Loucy (cell line): ENCODE results near the gene PLCZ1.
"Not testable (repeated sequence)": the region's sequence is repeated elsewhere in the genome, so short reads cannot be mapped to it uniquely, and the experiment has no call there.

Experiments used
- H2AFZ ChIP-seq: fragments of 200-600 bp; sonication (generic); 2 replicates; pipeline ENCODE4 v1.6.0; 2016; ENCODE audit warnings: antibody characterized with exemption, mild to moderate bottlenecking, low read length, moderate library complexity
- H3F3A ChIP-seq: fragments of 200-600 bp; 2 replicates; pipeline ENCODE4 v1.6.0; 2016; ENCODE audit warnings: antibody characterized with exemption, low read depth, mild to moderate bottlenecking
- H3K27me3 ChIP-seq: fragments of 200-600 bp; sonication (generic); 2 replicates; pipeline ENCODE4 v1.6.1; 2014; ENCODE audit warnings: low read length, mild to moderate bottlenecking; ENCODE audit not compliant: insufficient read depth, poor library complexity, severe bottlenecking
- H3K36me3 ChIP-seq: fragments of 200-600 bp; sonication (generic); 2 replicates; pipeline ENCODE4 v1.6.1; 2016; ENCODE audit warnings: low read length; ENCODE audit not compliant: insufficient read depth
- H3K4me1 ChIP-seq: fragments of 200-600 bp; sonication (generic); 2 replicates; pipeline ENCODE4 v1.5.1; 2014; ENCODE audit warnings: low read length, mild to moderate bottlenecking; ENCODE audit not compliant: insufficient read depth, poor library complexity, severe bottlenecking
- H3K4me2 ChIP-seq: fragments of 200-600 bp; sonication (generic); 2 replicates; pipeline ENCODE4 v1.6.0; 2014; ENCODE audit warnings: antibody characterized with exemption, low read length, low read depth, mild to moderate bottlenecking; ENCODE audit not compliant: poor library complexity, severe bottlenecking
- H3K4me3 ChIP-seq: fragments of 200-600 bp; sonication (generic); 2 replicates; pipeline ENCODE4 v1.5.1; 2014; ENCODE audit warnings: low read length, mild to moderate bottlenecking, mixed read lengths; ENCODE audit not compliant: poor library complexity, severe bottlenecking
- H3K79me2 ChIP-seq: fragments of 200-600 bp; sonication (generic); 2 replicates; pipeline ENCODE4 v1.6.1; 2014; ENCODE audit warnings: low read length; ENCODE audit not compliant: insufficient read depth
- H3K9ac ChIP-seq: fragments of 200-600 bp; sonication (generic); 2 replicates; pipeline ENCODE4 v1.6.0; 2014; ENCODE audit warnings: mild to moderate bottlenecking, low read depth, low read length, moderate library complexity; ENCODE audit not compliant: poor library complexity, severe bottlenecking
- H3K9me2 ChIP-seq: fragments of 200-600 bp; sonication (generic); replicated peaks from 2 replicates; pipeline ENCODE4 v1.6.1; 2016; ENCODE audit warnings: low read depth, low read length, mixed read lengths
- H3K9me3 ChIP-seq: fragments of 200-600 bp; sonication (generic); 2 replicates; pipeline ENCODE4 v1.6.1; 2014; ENCODE audit warnings: mild to moderate bottlenecking, antibody characterized with exemption, low read length, low read depth; ENCODE audit not compliant: insufficient read depth
- H4K20me1 ChIP-seq: fragments of 200-600 bp; sonication (generic); 2 replicates; pipeline ENCODE4 v1.6.0; 2014; ENCODE audit warnings: antibody characterized with exemption, low read length, mild to moderate bottlenecking; ENCODE audit not compliant: insufficient read depth, poor library complexity, severe bottlenecking
- EZH2phosphoT487 ChIP-seq: fragments of 200-600 bp; IDR thresholded peaks from 2 replicates; pipeline ENCODE4 v1.6.1; 2018; ENCODE audit warnings: antibody characterized with exemption, mild to moderate bottlenecking, moderate library complexity, borderline replicate concordance
- TF ChIP-seq, protein P1 (sequence below): fragments of 200-600 bp; sonication (generic); conservative IDR thresholded peaks from 2 replicates; pipeline ENCODE4 v1.5.1; 2014; ENCODE audit warnings: mild to moderate bottlenecking, antibody characterized with exemption, low read length

PLCZ1 gene

DNA sequence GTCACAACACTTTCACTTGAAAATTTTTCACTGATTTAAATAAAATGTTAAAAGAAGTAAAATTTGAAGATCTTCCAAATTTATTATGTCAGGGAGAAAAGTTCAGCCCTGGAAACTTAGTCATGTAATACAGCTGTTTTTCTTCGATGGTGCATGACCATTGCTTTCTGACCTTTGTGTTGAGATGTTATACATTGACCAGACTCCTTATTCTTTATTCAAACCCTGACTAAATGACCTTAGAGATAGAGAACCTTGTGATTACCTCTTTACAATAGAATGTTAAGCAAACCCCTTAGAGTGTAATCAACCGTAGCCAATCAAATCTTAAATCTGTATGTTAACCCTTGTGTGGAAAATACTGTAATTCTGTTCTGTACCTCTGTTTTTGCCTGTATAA lies 34.5 kb downstream of the PLCZ1 start:
- no peaks in the 10 kb centered on the region for H3K79me2 ChIP-seq
- no peak overlapping the region for H2AFZ ChIP-seq
- H3F3A ChIP-seq = no peaks in the 10 kb centered on the region
- no peak overlapping the region for H3K4me2 ChIP-seq
- no peaks in the 10 kb centered on the region for H3K4me1 ChIP-seq
- H3K27me3 ChIP-seq = no peaks in the 10 kb centered on the region
- no peak overlapping the region for H3K4me3 ChIP-seq
- no peaks in the 10 kb centered on the region for H3K9me3 ChIP-seq
- no peaks in the 10 kb centered on the region for H3K36me3 ChIP-seq
- TF ChIP-seq, protein P1, sequence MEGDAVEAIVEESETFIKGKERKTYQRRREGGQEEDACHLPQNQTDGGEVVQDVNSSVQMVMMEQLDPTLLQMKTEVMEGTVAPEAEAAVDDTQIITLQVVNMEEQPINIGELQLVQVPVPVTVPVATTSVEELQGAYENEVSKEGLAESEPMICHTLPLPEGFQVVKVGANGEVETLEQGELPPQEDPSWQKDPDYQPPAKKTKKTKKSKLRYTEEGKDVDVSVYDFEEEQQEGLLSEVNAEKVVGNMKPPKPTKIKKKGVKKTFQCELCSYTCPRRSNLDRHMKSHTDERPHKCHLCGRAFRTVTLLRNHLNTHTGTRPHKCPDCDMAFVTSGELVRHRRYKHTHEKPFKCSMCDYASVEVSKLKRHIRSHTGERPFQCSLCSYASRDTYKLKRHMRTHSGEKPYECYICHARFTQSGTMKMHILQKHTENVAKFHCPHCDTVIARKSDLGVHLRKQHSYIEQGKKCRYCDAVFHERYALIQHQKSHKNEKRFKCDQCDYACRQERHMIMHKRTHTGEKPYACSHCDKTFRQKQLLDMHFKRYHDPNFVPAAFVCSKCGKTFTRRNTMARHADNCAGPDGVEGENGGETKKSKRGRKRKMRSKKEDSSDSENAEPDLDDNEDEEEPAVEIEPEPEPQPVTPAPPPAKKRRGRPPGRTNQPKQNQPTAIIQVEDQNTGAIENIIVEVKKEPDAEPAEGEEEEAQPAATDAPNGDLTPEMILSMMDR = no peak
- no peak for TF ChIP-seq EZH2phosphoT487
- no peaks in the 10 kb centered on the region for H4K20me1 ChIP-seq
- H3K9me2 ChIP-seq = no peaks in the 10 kb centered on the region
- H3K9ac ChIP-seq = no peak overlapping the region

DNA sequence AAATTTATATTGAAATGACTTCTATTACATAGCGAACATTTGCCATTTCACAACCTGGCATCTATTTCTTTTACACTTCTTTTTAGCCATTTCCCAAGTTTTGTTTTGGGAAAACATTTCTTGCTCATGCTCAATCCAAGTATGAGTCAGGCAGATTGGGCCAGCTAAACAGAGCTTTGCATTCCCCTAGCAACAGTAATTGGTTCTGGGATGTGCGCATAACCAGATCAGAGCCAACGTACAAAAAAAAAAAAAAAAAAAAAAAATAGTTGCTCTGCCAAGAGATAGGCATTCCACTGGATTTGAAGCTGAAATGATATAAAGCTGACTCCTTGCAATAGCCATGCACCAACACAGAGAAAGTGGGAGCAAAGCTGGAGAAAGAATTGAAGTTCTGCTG lies 37.5 kb downstream of the PLCZ1 start:
- no peaks in the 10 kb centered on the region for H3K4me1 ChIP-seq
- H3K9ac ChIP-seq = no peak overlapping the region
- H3K9me3 ChIP-seq = no peaks in the 10 kb centered on the region
- no peaks in the 10 kb centered on the region for H4K20me1 ChIP-seq
- no peaks in the 10 kb centered on the region for H3F3A ChIP-seq
- H3K9me2 ChIP-seq = no peaks in the 10 kb centered on the region
- H2AFZ ChIP-seq = no peak overlapping the region
- TF ChIP-seq, protein P1 = no peak
- TF ChIP-seq EZH2phosphoT487 = no peak
- no peak overlapping the region for H3K4me3 ChIP-seq
- H3K4me2 ChIP-seq = no peak overlapping the region
- no peaks in the 10 kb centered on the region for H3K79me2 ChIP-seq
- H3K27me3 ChIP-seq = no peaks in the 10 kb centered on the region
- H3K36me3 ChIP-seq = no peaks in the 10 kb centered on the region

DNA sequence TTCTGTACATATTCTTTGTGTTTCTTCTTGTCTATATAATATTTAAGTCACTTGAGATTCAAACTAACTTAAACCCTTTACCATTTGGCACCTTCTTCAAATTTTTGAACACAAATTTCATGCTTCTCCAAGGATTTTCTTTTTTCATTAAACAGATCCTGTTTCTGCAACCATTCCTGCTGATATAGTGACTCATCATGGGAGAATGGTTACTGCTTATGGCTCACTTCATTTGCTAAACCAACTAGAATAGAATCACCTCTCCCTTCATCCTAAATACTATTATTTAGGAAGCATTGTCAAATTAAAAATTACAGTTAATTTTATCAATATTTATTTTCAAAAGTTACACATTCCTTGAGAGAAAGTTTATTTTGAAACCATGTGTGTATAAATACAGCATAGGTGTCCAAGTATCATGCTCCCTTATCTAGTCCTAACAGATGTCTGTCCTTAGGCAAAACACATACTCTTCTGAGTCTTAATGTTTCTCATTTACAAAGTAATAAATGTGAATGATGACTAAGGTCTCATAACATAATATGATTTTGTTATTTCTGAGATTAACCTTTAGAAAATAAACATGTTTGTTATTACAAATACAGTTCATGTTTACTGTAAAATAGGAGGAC lies 40.7 kb downstream of the PLCZ1 start:
- H3K79me2 ChIP-seq = no peaks in the 10 kb centered on the region
- no peaks in the 10 kb centered on the region for H3K36me3 ChIP-seq
- H4K20me1 ChIP-seq = no peaks in the 10 kb centered on the region
- H3K9me3 ChIP-seq = no peaks in the 10 kb centered on the region
- no peak overlapping the region for H3K9ac ChIP-seq
- H3K27me3 ChIP-seq = no peaks in the 10 kb centered on the region
- H3F3A ChIP-seq = no peaks in the 10 kb centered on the region
- no peak overlapping the region for H3K4me2 ChIP-seq
- no peaks in the 10 kb centered on the region for H3K4me1 ChIP-seq
- H2AFZ ChIP-seq = no peak overlapping the region
- TF ChIP-seq, protein P1 = no peak
- no peak for TF ChIP-seq EZH2phosphoT487
- no peak overlapping the region for H3K4me3 ChIP-seq
- no peaks in the 10 kb centered on the region for H3K9me2 ChIP-seq

DNA sequence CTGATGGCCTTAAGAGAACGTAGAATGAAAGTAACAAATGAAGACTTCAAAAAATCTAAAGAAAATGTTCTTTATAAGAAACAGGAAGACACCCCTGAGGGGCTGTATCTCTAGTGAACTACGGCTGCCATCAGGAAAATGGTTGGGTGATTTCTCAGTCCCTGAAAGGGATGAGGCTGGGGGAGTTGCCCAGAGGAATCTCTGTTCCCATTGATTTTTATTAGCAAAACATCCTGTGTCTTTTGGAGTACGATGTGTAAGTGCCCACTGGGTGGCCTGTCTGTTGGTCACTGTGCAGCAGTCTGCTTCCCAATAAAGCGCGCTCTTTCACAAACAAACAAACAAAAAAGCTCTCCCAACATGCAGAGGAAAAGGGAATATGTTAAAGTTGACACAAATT lies 43.8 kb downstream of the PLCZ1 start:
- not testable (repeated sequence) for H3K4me3 ChIP-seq, H3F3A ChIP-seq, H3K27me3 ChIP-seq, H3K9me2 ChIP-seq, H3K4me1 ChIP-seq, H3K79me2 ChIP-seq, H3K36me3 ChIP-seq, H2AFZ ChIP-seq, H3K9ac ChIP-seq, H3K9me3 ChIP-seq, H4K20me1 ChIP-seq, H3K4me2 ChIP-seq
